ENCODE results near the gene PNPLA6. TPM values are rescaled to one million over a fixed set of nuclear protein-coding genes. Genes with fewer than 3 reads are reported as not detected.

PNPLA6 gene
- total and polyA plus RNA-seq, 2 of the 13 experiments (the other 11 are each of a cell fraction or from before 2014, with no cell fraction given), result 24.9 to 28.2 TPM

- intact Hi-C loops (cut with micrococcal nuclease; ENCODE audit: unreplicated experiment) (no loop called here), in situ Hi-C loops (cut with HindIII; ENCODE audit: extremely low pct_ligation_motif_present, low pct_unique_long_range_greater_than_20kb) (no loop called here)
- 0 out of 2 replicates have a peak, but pooled peaks have one; percentile 31 for TF ChIP-seq CHD4 (IDR thresholded peaks at IDR 0.05; ENCODE audit: borderline replicate concordance, low read length)
- TF ChIP-seq JUNB (CRISPR knock-in tag; IDR thresholded peaks at IDR 0.05; ENCODE audit: borderline replicate concordance), result no peak
- peak; percentile 87 for TF ChIP-seq ZNF629 (CRISPR knock-in tag; conservative IDR thresholded peaks at IDR 0.05)
- H3K9ac ChIP-seq (ENCODE audit: insufficient read depth, low read depth, low read length), result no peak overlapping the region
- no peak overlapping the region for H3K4me3 ChIP-seq (replicated peaks in 1 of 3; ENCODE audit: insufficient read depth in 1 of 3, low read depth in 2 of 3, low read length in 3 of 3)
- no peak overlapping the region for H2AFZ ChIP-seq (ENCODE audit: low read length)
- no peak overlapping the region for H3K27ac ChIP-seq (ENCODE audit: extremely low read length, insufficient read depth, low read length)
- H3K4me2 ChIP-seq (ENCODE audit: low read depth, low read length), result no peak overlapping the region
- ChIA-PET POLR2A (no interaction called here), CTCF (ENCODE audit: low intra/inter-chr PET ratio, low total read pairs) (no interaction called here)
- H3K4me1 ChIP-seq (ENCODE audit: insufficient read depth, low read length), result peaks cover 41% of the 10 kb centered on the region
- WGBS (ENCODE audit: low lambda C conversion rate), result 64% methylated on average over 7 of the region's 7 CpGs
- no TSS peak for BruUV-seq (replicated peaks)
- ATAC-seq (no peak), DNase-seq (ENCODE audit: low spot score) (no peak), FAIRE-seq (no peak)
- no peaks in the 10 kb centered on the region; a peak in 1 of 5 replicates for H3K27me3 ChIP-seq (ENCODE audit: control insufficient read depth in 1 of 2, insufficient read depth in 2 of 2, low read length in 2 of 2)
- H3K36me3 ChIP-seq (replicated peaks in 1 of 2; ENCODE audit: control insufficient read depth in 1 of 2, insufficient read depth in 2 of 2, low read length in 2 of 2), result no peaks in the 10 kb centered on the region
- H3K79me2 ChIP-seq (ENCODE audit: insufficient read depth, low read length), result no peaks in the 10 kb centered on the region
- no peaks in the 10 kb centered on the region for H4K20me1 ChIP-seq (ENCODE audit: insufficient read depth, low read length)
- H3K9me3 ChIP-seq (ENCODE audit: low read length), result no peaks in the 10 kb centered on the region
Observed at GRCh38 chr19:7589822-7590221, 54.3 kb downstream of the PNPLA6 start.

GRCh38 chr19:7590256-7590655, 54.7 kb downstream of the PNPLA6 start:
- TF ChIP-seq PCBP1 (IDR thresholded peaks at IDR 0.05; ENCODE audit: borderline replicate concordance, low read depth, low read length) (0 out of 2 replicates have a peak, but pooled peaks have one; percentile 17), GTF2F1 (IDR thresholded peaks at IDR 0.05; ENCODE audit: low read length) (no peak)
- TF ChIP-seq, protein P1, sequence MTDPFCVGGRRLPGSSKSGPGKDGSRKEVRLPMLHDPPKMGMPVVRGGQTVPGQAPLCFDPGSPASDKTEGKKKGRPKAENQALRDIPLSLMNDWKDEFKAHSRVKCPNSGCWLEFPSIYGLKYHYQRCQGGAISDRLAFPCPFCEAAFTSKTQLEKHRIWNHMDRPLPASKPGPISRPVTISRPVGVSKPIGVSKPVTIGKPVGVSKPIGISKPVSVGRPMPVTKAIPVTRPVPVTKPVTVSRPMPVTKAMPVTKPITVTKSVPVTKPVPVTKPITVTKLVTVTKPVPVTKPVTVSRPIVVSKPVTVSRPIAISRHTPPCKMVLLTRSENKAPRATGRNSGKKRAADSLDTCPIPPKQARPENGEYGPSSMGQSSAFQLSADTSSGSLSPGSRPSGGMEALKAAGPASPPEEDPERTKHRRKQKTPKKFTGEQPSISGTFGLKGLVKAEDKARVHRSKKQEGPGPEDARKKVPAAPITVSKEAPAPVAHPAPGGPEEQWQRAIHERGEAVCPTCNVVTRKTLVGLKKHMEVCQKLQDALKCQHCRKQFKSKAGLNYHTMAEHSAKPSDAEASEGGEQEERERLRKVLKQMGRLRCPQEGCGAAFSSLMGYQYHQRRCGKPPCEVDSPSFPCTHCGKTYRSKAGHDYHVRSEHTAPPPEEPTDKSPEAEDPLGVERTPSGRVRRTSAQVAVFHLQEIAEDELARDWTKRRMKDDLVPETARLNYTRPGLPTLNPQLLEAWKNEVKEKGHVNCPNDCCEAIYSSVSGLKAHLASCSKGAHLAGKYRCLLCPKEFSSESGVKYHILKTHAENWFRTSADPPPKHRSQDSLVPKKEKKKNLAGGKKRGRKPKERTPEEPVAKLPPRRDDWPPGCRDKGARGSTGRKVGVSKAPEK (CRISPR knock-in tag; IDR thresholded peaks at IDR 0.05; ENCODE audit: borderline replicate concordance), result no peak
- no peak overlapping the region for H3K9ac ChIP-seq (ENCODE audit: insufficient read depth, low read depth, low read length)
- no peaks in the 10 kb centered on the region for H3K79me2 ChIP-seq (ENCODE audit: insufficient read depth, low read length)
- peaks cover 45% of the 10 kb centered on the region for H3K4me1 ChIP-seq (ENCODE audit: insufficient read depth, low read length)
- in situ Hi-C loops (cut with HindIII; ENCODE audit: extremely low pct_ligation_motif_present, low pct_unique_long_range_greater_than_20kb), result no loop called here
- WGBS (ENCODE audit: low lambda C conversion rate), result 67% methylated on average over 2 of the region's 8 CpGs
- H3K9me3 ChIP-seq (ENCODE audit: low read length), result no peaks in the 10 kb centered on the region
- H3K36me3 ChIP-seq (replicated peaks in 1 of 2; ENCODE audit: control insufficient read depth in 1 of 2, insufficient read depth in 2 of 2, low read length in 2 of 2), result no peaks in the 10 kb centered on the region
- intact Hi-C loops (cut with micrococcal nuclease; ENCODE audit: unreplicated experiment), result no loop called here
- H3K27me3 ChIP-seq (ENCODE audit: control insufficient read depth in 1 of 2, insufficient read depth in 2 of 2, low read length in 2 of 2), result no peaks in the 10 kb centered on the region; a peak in 1 of 5 replicates
- POLR2A ChIA-PET, result no interaction called here
- CTCF ChIA-PET (ENCODE audit: low intra/inter-chr PET ratio, low total read pairs), result no interaction called here
- BruUV-seq (replicated peaks), result no TSS peak
- H3K27ac ChIP-seq (ENCODE audit: extremely low read length, insufficient read depth, low read length), result no peak overlapping the region
- FAIRE-seq (no peak), DNase-seq (ENCODE audit: low spot score) (no peak), ATAC-seq (no peak; the same call in 2 of the 3 replicates)
- no peak overlapping the region for H3K4me3 ChIP-seq (replicated peaks in 1 of 3; ENCODE audit: insufficient read depth in 1 of 3, low read depth in 2 of 3, low read length in 3 of 3)
- peak overlapping the region; percentile 25 for H3K4me2 ChIP-seq (ENCODE audit: low read depth, low read length)
- H2AFZ ChIP-seq (ENCODE audit: low read length), result no peak overlapping the region
- no peaks in the 10 kb centered on the region for H4K20me1 ChIP-seq (ENCODE audit: insufficient read depth, low read length)

Measured in HepG2 (cell line).